Trophoblast cell (in vitro differentiated cells and primary cell): Measurements from ENCODE around the gene SLC6A12.

Source experiments
- DNase-seq, 2 donors: peaks; one replicate each; pipeline ENCODE4 v3.0.0-alpha.2; 2016
- H2AFZ ChIP-seq: 2 replicates; pipeline ENCODE4 v1.6.1; 2013; ENCODE audit warnings: low read length, moderate library complexity, mild to moderate bottlenecking; ENCODE audit not compliant: insufficient read depth, poor library complexity
- H2AK5ac ChIP-seq: 2 replicates; pipeline ENCODE4 v1.6.1; 2013; ENCODE audit warnings: mild to moderate bottlenecking, low read length
- H2BK120ac ChIP-seq: 2 replicates; pipeline ENCODE4 v1.6.1; 2013; ENCODE audit warnings: low read length, mild to moderate bottlenecking, moderate library complexity; ENCODE audit not compliant: insufficient read depth, poor library complexity
- H2BK12ac ChIP-seq: 2 replicates; pipeline ENCODE4 v1.6.1; 2013; ENCODE audit warnings: mild to moderate bottlenecking, low read length, moderate library complexity
- H2BK5ac ChIP-seq: 2 replicates; pipeline ENCODE4 v1.6.1; 2013; ENCODE audit warnings: low read length, low read depth, moderate library complexity, mild to moderate bottlenecking; ENCODE audit not compliant: poor library complexity
- H3K14ac ChIP-seq: 2 replicates; pipeline ENCODE4 v1.6.1; 2013; ENCODE audit warnings: mild to moderate bottlenecking, low read length
- H3K18ac ChIP-seq: 2 replicates; pipeline ENCODE4 v1.6.1; 2013; ENCODE audit warnings: mild to moderate bottlenecking, low read length
- H3K23ac ChIP-seq: 2 replicates; pipeline ENCODE4 v1.6.1; 2013; ENCODE audit warnings: low read length
- H3K27ac ChIP-seq: 2 replicates; pipeline ENCODE4 v1.5.1; 2013; ENCODE audit warnings: low read depth, mild to moderate bottlenecking, inconsistent platforms, low read length, moderate library complexity
- H3K27me3 ChIP-seq: 2 replicates; pipeline ENCODE4 v1.6.1; 2013; ENCODE audit warnings: inconsistent platforms, mild to moderate bottlenecking, low read length, moderate library complexity; ENCODE audit not compliant: insufficient read depth
- H3K36me3 ChIP-seq, 2 experiments: 1 replicate in 1 of 2; 2 replicates in 1 of 2; pipeline ENCODE4 v1.6.1; 2013; ENCODE audit warnings: low read length in 2 of 2, mild to moderate bottlenecking in 2 of 2, moderate library complexity in 1 of 2; ENCODE audit not compliant: insufficient read depth in 2 of 2, control insufficient read depth in 1 of 2
- H3K4ac ChIP-seq: 2 replicates; pipeline ENCODE4 v1.6.1; 2013; ENCODE audit warnings: low read depth, mild to moderate bottlenecking, low read length, moderate library complexity
- H3K4me1 ChIP-seq, 2 experiments: 1 replicate in 1 of 2; 2 replicates in 1 of 2; pipeline ENCODE4 v1.6.1; 2013; ENCODE audit warnings: low read length in 2 of 2, mild to moderate bottlenecking in 2 of 2, moderate library complexity in 1 of 2; ENCODE audit not compliant: insufficient read depth in 2 of 2, control insufficient read depth in 1 of 2
- H3K4me2 ChIP-seq: 2 replicates; pipeline ENCODE4 v1.6.1; 2013; ENCODE audit warnings: inconsistent platforms, mild to moderate bottlenecking, low read length, moderate library complexity
- H3K4me3 ChIP-seq: 2 replicates; pipeline ENCODE4 v1.5.1; 2013; ENCODE audit warnings: mild to moderate bottlenecking, low read depth, low read length, inconsistent platforms
- H3K79me1 ChIP-seq: one replicate; pipeline ENCODE4 v1.6.1; 2013; ENCODE audit warnings: low read length
- H3K79me2 ChIP-seq: 2 replicates; pipeline ENCODE4 v1.6.1; 2013; ENCODE audit warnings: low read length, mild to moderate bottlenecking; ENCODE audit not compliant: control insufficient read depth, insufficient read depth, poor library complexity
- H3K9ac ChIP-seq: 2 replicates; pipeline ENCODE4 v1.6.1; 2013; ENCODE audit warnings: mild to moderate bottlenecking, low read length
- H3K9me3 ChIP-seq: 2 replicates; pipeline ENCODE4 v1.6.1; 2013; ENCODE audit warnings: low read depth, mild to moderate bottlenecking, control low read depth, inconsistent platforms, low read length; ENCODE audit not compliant: insufficient read depth
- H4K12ac ChIP-seq: 2 replicates; pipeline ENCODE4 v1.6.1; 2013; ENCODE audit warnings: low read depth, mild to moderate bottlenecking, low read length, moderate library complexity
- H4K8ac ChIP-seq: 2 replicates; pipeline ENCODE4 v1.6.1; 2013; ENCODE audit warnings: low read depth, mild to moderate bottlenecking, low read length, moderate library complexity
- H4K91ac ChIP-seq: one replicate; pipeline ENCODE4 v1.6.1; 2013; ENCODE audit warnings: low read depth, mild to moderate bottlenecking, low read length, moderate library complexity
- WGBS: extraction: QIAGEN DNeasy Blood & Tissue Kit; methylation state at CpG from one replicate; pipeline ENCODE4 v1.1.7; 2013; ENCODE audit warnings: missing lambda C conversion rate; ENCODE audit not compliant: insufficient read length, insufficient coverage; ENCODE audit errors: extremely low coverage; 5-methylcytosine and 5-hydroxymethylcytosine counted together

Gene SLC6A12

DNA sequence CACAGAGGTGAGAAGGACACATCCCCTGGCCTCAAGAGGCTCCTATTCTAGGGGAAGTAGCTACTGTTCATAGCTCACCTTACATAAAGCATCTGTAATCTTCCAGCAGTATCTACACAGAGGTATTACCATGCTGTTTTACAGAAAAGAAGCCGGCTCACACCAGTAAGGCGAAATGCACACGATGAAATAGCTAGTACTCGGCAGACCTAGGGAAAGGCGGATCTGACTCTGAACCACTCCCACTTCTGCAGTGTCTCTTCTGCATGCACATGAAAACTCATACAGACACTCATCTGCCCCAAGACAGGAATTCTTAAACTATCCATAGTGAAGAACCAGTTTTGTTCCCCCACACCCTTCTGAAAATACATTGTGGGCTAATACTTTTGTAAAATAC lies 73.8 kb downstream of the SLC6A12 start:
- no peak for DNase-seq
- Histone ChIP-seq H2BK120ac (no peak overlapping the region), H4K91ac (no peak overlapping the region), H3K4me1 (peaks cover 0 to 5% of the 10 kb centered on the region in 2 experiments), H3K27me3 (peaks cover 13% of the 10 kb centered on the region), H3K27ac (no peak overlapping the region), H3K79me2 (no peaks in the 10 kb centered on the region), H4K12ac (no peak overlapping the region), H3K79me1 (no peaks in the 10 kb centered on the region), H3K9me3 (peaks cover 5% of the 10 kb centered on the region), H4K8ac (no peak overlapping the region), H2AFZ (no peak overlapping the region), H3K4me2 (no peak overlapping the region), H2BK5ac (no peak overlapping the region), H2AK5ac (no peak overlapping the region), H3K4ac (no peak overlapping the region), H3K23ac (no peak overlapping the region), H3K9ac (no peak overlapping the region), H2BK12ac (no peak overlapping the region), H3K4me3 (no peak overlapping the region), H3K18ac (no peak overlapping the region), H3K36me3 (no peaks in the 10 kb centered on the region), H3K14ac (no peak overlapping the region)
- no CpG with 5 or more reads among the region's 5 CpGs for WGBS
